H1 (cell line): ENCODE results near the gene ZNF385B. TPM values are rescaled to one million over a fixed set of nuclear protein-coding genes. Genes with fewer than 3 reads are reported as not detected.

Experiments
- CTCF ChIA-PET: fragments of 300-600 bp; sonication (Branson Sonifier 250); formaldehyde crosslinking; loops from one replicate; lab custom pipeline; 2021; ENCODE audit not compliant: partially characterized antibody; lab: Charles Lee
- POLR2A ChIA-PET: fragments of 300-600 bp; sonication (Branson Sonifier 250); formaldehyde crosslinking; loops from one replicate; lab custom pipeline; 2021; ENCODE audit warnings: inconsistent platforms; ENCODE audit not compliant: partially characterized antibody; lab: Charles Lee
- DNase-seq, 2 experiments: peaks; one replicate each; pipeline versions ENCODE4 v3.0.0 to v3.0.0-alpha.2; 2010 to 2022; ENCODE audit warnings: low spot score in 2 of 2, low read depth in 1 of 2, mixed read lengths in 1 of 2
- FAIRE-seq: peaks from 2 replicates; lab custom pipeline; 2011; peaks lifted over from hg19 to GRCh38; lab: Jason Lieb, UNC
- H2AFZ ChIP-seq: 2 replicates; pipeline ENCODE4 v1.8.1; 2012; ENCODE audit warnings: low read length, inconsistent platforms
- H2AK5ac ChIP-seq: 2 replicates; pipeline ENCODE4 v1.6.1; 2013; ENCODE audit warnings: low read depth, low read length
- H2BK120ac ChIP-seq: replicated peaks from 2 replicates; pipeline ENCODE3; 2013; ENCODE audit warnings: low read depth, low read length, inconsistent platforms
- H2BK12ac ChIP-seq: 2 replicates; pipeline ENCODE4 v1.6.1; 2013; ENCODE audit warnings: low read depth, low read length
- H2BK15ac ChIP-seq: 2 replicates; pipeline ENCODE4 v1.6.1; 2013; ENCODE audit warnings: low read length
- H2BK20ac ChIP-seq: 2 replicates; pipeline ENCODE4 v1.6.1; 2013; ENCODE audit warnings: low read length
- H2BK5ac ChIP-seq: 2 replicates; pipeline ENCODE4 v1.6.1; 2013; ENCODE audit warnings: low read depth, low read length
- H3K14ac ChIP-seq: 2 replicates; pipeline ENCODE4 v1.6.1; 2013; ENCODE audit warnings: inconsistent platforms; ENCODE audit not compliant: insufficient read length
- H3K18ac ChIP-seq: 2 replicates; pipeline ENCODE4 v1.6.1; 2013; ENCODE audit warnings: low read length; ENCODE audit errors: extremely low read depth
- H3K23ac ChIP-seq: 2 replicates; pipeline ENCODE4 v1.6.1; 2013; ENCODE audit warnings: inconsistent platforms; ENCODE audit not compliant: insufficient read length
- H3K23me2 ChIP-seq: 2 replicates; pipeline ENCODE4 v1.6.1; 2013; ENCODE audit warnings: low read depth, low read length
- H3K27ac ChIP-seq: 2 replicates; pipeline ENCODE4 v1.6.1; 2011; ENCODE audit warnings: low read depth, low read length, inconsistent platforms
- H3K27me3 ChIP-seq, 4 experiments: replicated peaks in 1 of 4; 1 replicate in 1 of 4; 2 replicates in 3 of 4; pipeline versions ENCODE4 v1.6.1 to v1.8.1; 2011 to 2013; ENCODE audit warnings: low read length in 3 of 4, mild to moderate bottlenecking in 3 of 4, inconsistent platforms in 2 of 4, mixed read lengths in 2 of 4, moderate library complexity in 1 of 4; ENCODE audit not compliant: control insufficient read depth in 3 of 4, insufficient read depth in 3 of 4; ENCODE audit errors: extremely low read depth in 1 of 4
- H3K36me3 ChIP-seq, 4 experiments: 2 replicates each; pipeline versions ENCODE4 v1.6.1 to v1.8.1; 2011 to 2013; ENCODE audit warnings: mild to moderate bottlenecking in 4 of 4, low read length in 3 of 4, moderate library complexity in 2 of 4, control low read depth in 1 of 4, inconsistent platforms in 1 of 4; ENCODE audit not compliant: insufficient read depth in 4 of 4, control insufficient read depth in 2 of 4
- H3K4ac ChIP-seq: replicated peaks from 2 replicates; pipeline ENCODE3; 2013; ENCODE audit warnings: low read length, low read depth, mixed read lengths, inconsistent platforms; ENCODE audit not compliant: insufficient read length
- H3K4me1 ChIP-seq, 4 experiments: replicated peaks in 1 of 4; 1 replicate in 1 of 4; 2 replicates in 3 of 4; pipeline versions ENCODE4 v1.6.1 to v1.8.1; 2011 to 2013; ENCODE audit warnings: low read length in 3 of 4, inconsistent platforms in 2 of 4, mixed read lengths in 1 of 4; ENCODE audit not compliant: insufficient read depth in 4 of 4, control insufficient read depth in 3 of 4
- H3K4me2 ChIP-seq, 2 experiments: 2 replicates each; pipeline versions ENCODE4 v1.6.1 to v1.8.1; 2011 to 2013; ENCODE audit warnings: low read depth in 2 of 2, low read length in 2 of 2, control low read depth in 1 of 2, inconsistent platforms in 1 of 2, mild to moderate bottlenecking in 1 of 2; ENCODE audit not compliant: insufficient read depth in 1 of 2
- H3K4me3 ChIP-seq, 4 experiments: fragments of 200-600, 300-600 bp in 1 of 4; sonication (generic), shearing (Covaris generic), sonication (Bioruptor Twin) in 1 of 4; 2 replicates each; pipeline versions ENCODE4 v1.5.1 to v1.8.1; 2011 to 2016; ENCODE audit warnings: low read length in 4 of 4, low read depth in 3 of 4, control low read depth in 2 of 4, inconsistent platforms in 2 of 4, mild to moderate bottlenecking in 2 of 4, mixed read lengths in 1 of 4, moderate library complexity in 1 of 4; ENCODE audit not compliant: insufficient read depth in 2 of 4; ENCODE audit errors: extremely low read depth in 1 of 4
- H3K56ac ChIP-seq: replicated peaks from 2 replicates; pipeline ENCODE3; 2013; ENCODE audit warnings: low read depth, mild to moderate bottlenecking, mixed read lengths, low read length, inconsistent platforms; ENCODE audit not compliant: insufficient read length
- H3K79me1 ChIP-seq: 2 replicates; pipeline ENCODE4 v1.6.1; 2013; ENCODE audit warnings: low read depth, low read length, control low read depth
- H3K79me2 ChIP-seq, 2 experiments: 2 replicates each; pipeline versions ENCODE4 v1.6.1 to v1.8.1; 2012 to 2013; ENCODE audit warnings: low read length in 2 of 2, mild to moderate bottlenecking in 2 of 2, inconsistent platforms in 1 of 2; ENCODE audit not compliant: insufficient read depth in 2 of 2, control insufficient read depth in 1 of 2
- H3K9ac ChIP-seq, 4 experiments: replicated peaks in 1 of 4; 1 replicate in 1 of 4; 2 replicates in 3 of 4; pipeline versions ENCODE4 v1.6.1 to v1.8.1; 2011 to 2013; ENCODE audit warnings: low read depth in 3 of 4, low read length in 3 of 4, control low read depth in 2 of 4, mild to moderate bottlenecking in 2 of 4, moderate library complexity in 2 of 4, inconsistent platforms in 1 of 4; ENCODE audit errors: extremely low read depth in 1 of 4
- H3K9me3 ChIP-seq, 2 experiments: 2 replicates each; pipeline versions ENCODE4 v1.6.1 to v1.8.1; 2012 to 2013; ENCODE audit warnings: mild to moderate bottlenecking in 2 of 2, moderate library complexity in 2 of 2, control low read depth in 1 of 2, inconsistent platforms in 1 of 2, low read depth in 1 of 2, low read length in 1 of 2, mixed read lengths in 1 of 2; ENCODE audit not compliant: insufficient read depth in 2 of 2
- H4K20me1 ChIP-seq, 2 experiments: replicated peaks in 1 of 2; 2 replicates each; pipeline versions ENCODE3 to v1.8.1; 2011 to 2013; ENCODE audit warnings: inconsistent platforms in 2 of 2, low read length in 2 of 2, mild to moderate bottlenecking in 1 of 2; ENCODE audit not compliant: insufficient read depth in 2 of 2, control insufficient read depth in 1 of 2
- H4K5ac ChIP-seq: 2 replicates; pipeline ENCODE4 v1.6.1; 2013; ENCODE audit warnings: low read length, low read depth, mixed read lengths, inconsistent platforms; ENCODE audit not compliant: insufficient read length
- H4K8ac ChIP-seq: 2 replicates; pipeline ENCODE4 v1.8.0; 2013; ENCODE audit warnings: mild to moderate bottlenecking, moderate library complexity, low read length, inconsistent platforms; ENCODE audit not compliant: insufficient read depth; ENCODE audit errors: extremely low read depth
- H4K91ac ChIP-seq: replicated peaks from 2 replicates; pipeline ENCODE3; 2013; ENCODE audit warnings: low read length, mixed read lengths, inconsistent platforms; ENCODE audit not compliant: insufficient read length
- ATF3 ChIP-seq: IDR thresholded peaks from 2 replicates; pipeline ENCODE4 v1.6.1; 2011; ENCODE audit warnings: low read depth, mild to moderate bottlenecking, low read length; ENCODE audit not compliant: insufficient read depth
- BCL11A ChIP-seq, 2 experiments: IDR thresholded peaks; one replicate each; pipeline ENCODE4 v1.6.1; 2011; ENCODE audit warnings: low read depth in 2 of 2, low read length in 2 of 2, mild to moderate bottlenecking in 2 of 2
- BRCA1 ChIP-seq: IDR thresholded peaks from 2 replicates; pipeline ENCODE4 v1.6.1; 2012; ENCODE audit warnings: low read depth, low read length, improper control_type of control experiment
- CEBPB ChIP-seq: IDR thresholded peaks from 2 replicates; pipeline ENCODE4 v1.6.1; 2012; ENCODE audit warnings: low read depth, low read length
- HDAC2 ChIP-seq, 2 experiments: fragments of 300-600 bp in 1 of 2; sonication (generic) in 1 of 2; IDR thresholded peaks; 2 replicates each; pipeline ENCODE4 v1.6.1; 2011 to 2012; ENCODE audit warnings: low read depth in 2 of 2, low read length in 2 of 2, mild to moderate bottlenecking in 2 of 2, moderate library complexity in 2 of 2, borderline replicate concordance in 1 of 2, inconsistent platforms in 1 of 2
- KDM1A ChIP-seq: fragments of 200-600, 300-600 bp; sonication (generic); IDR thresholded peaks from 2 replicates; pipeline ENCODE4 v1.7.1; 2016; ENCODE audit warnings: mild to moderate bottlenecking, low read length, borderline replicate concordance
- NRF1 ChIP-seq: IDR thresholded peaks from 2 replicates; pipeline ENCODE4 v1.6.1; 2011; ENCODE audit warnings: mild to moderate bottlenecking, low read depth, low read length, improper control_type of control experiment
- PHF8 ChIP-seq: fragments of 200-600 bp; sonication (generic); conservative IDR thresholded peaks from 2 replicates; pipeline ENCODE4 v1.7.1; 2012; ENCODE audit warnings: low read depth, mild to moderate bottlenecking, inconsistent platforms, low read length, moderate library complexity
- RNF2 ChIP-seq: fragments of 200-900, 300-1000 bp; sonication (generic); IDR thresholded peaks from 2 replicates; pipeline ENCODE4 v1.7.1; 2016; ENCODE audit warnings: borderline replicate concordance, low read depth, mild to moderate bottlenecking, antibody characterized with exemption, low read length; ENCODE audit not compliant: poor library complexity, severe bottlenecking; ENCODE audit errors: missing control alignments
- SAP30 ChIP-seq: fragments of 300-600 bp; sonication (generic); IDR thresholded peaks from 2 replicates; pipeline ENCODE4 v1.7.1; 2012; ENCODE audit warnings: low read length, moderate library complexity, mild to moderate bottlenecking, inconsistent platforms; ENCODE audit not compliant: insufficient read depth, insufficient replicate concordance
- SUZ12 ChIP-seq: fragments of 200-600 bp; sonication (generic); IDR thresholded peaks from 2 replicates; pipeline ENCODE4 v1.6.1; 2012; ENCODE audit warnings: mild to moderate bottlenecking, inconsistent platforms, low read length, moderate library complexity, mixed read lengths
- ZNF274 ChIP-seq: IDR thresholded peaks from 2 replicates; pipeline ENCODE4 v1.7.0; 2012; ENCODE audit warnings: low read length, borderline replicate concordance; ENCODE audit errors: extremely low read depth
- WGBS, 2 experiments: shearing (Covaris generic) in 1 of 2; methylation state at CpG; one replicate each; pipeline versions ENCODE4 v1.1.6 to v1.1.7; 2013 to 2015; ENCODE audit warnings: low lambda C conversion rate in 2 of 2, mixed read lengths in 2 of 2, inconsistent platforms in 1 of 2, low coverage in 1 of 2, missing lambda C conversion rate in 1 of 2; ENCODE audit not compliant: insufficient replicate concordance in 2 of 2, insufficient coverage in 1 of 2, insufficient read length in 1 of 2; ENCODE audit errors: extremely low coverage in 1 of 2, missing lambda C conversion rate in 1 of 2; 5-methylcytosine and 5-hydroxymethylcytosine counted together
- polyA plus RNA-seq, 7 experiments: library from polyadenylated mRNA; depleted of rRNA in 3 of 7; stranded (reverse) in 5 of 7; unstranded in 2 of 7; fragments of >200 nt in 5 of 7; fragments of 200-250 nt in 2 of 7; gene quantifications; 1 replicate in 5 of 7; 2 replicates in 1 of 7; 4 replicates in 1 of 7; pipeline versions ENCODE4 v1.2.1 to v1.2.3, GENCODE V29; 2011 to 2013; ENCODE audit warnings: missing spikeins in 2 of 7, mixed read lengths in 2 of 7
- total RNA-seq: library from RNA; stranded (reverse); fragmentation: NEBNext Ultra II Directional; extraction: Animal tissue kit (Norgen Biotek cat#: 25700); gene quantifications from 2 replicates; pipeline ENCODE4 v1.2.1, GENCODE V29; 2021

The ZNF385B gene
- total and polyA plus RNA-seq, 2 of the 8 experiments (the other 6 are each of a cell fraction or from before 2014, with no cell fraction given) = 1.1 to 3.7 TPM

GRCh38 chr2:179614121-179614520 lies 247.3 kb downstream of the ZNF385B start:
- no peaks in the 10 kb centered on the region for H3K23me2 ChIP-seq
- no peak overlapping the region for H2AK5ac ChIP-seq
- 91% methylated on average over 3 of the region's 3 CpGs; no CpG with 5 or more reads in 1 of the 2 experiments for WGBS, 2 experiments
- no peak overlapping the region for H3K4ac ChIP-seq
- no peak overlapping the region for H4K91ac ChIP-seq
- H2BK20ac ChIP-seq = no peak overlapping the region
- no peak overlapping the region for H3K4me2 ChIP-seq
- no peaks in the 10 kb centered on the region for H3K27me3 ChIP-seq
- H3K9ac ChIP-seq = no peak overlapping the region
- H3K4me1 ChIP-seq = no peaks in the 10 kb centered on the region
- ChIA-PET CTCF (interaction anchor here (1.3 to 2.7 kb wide), 2 partner anchors 19 to 192 kb away, joined by 3 to 7 read pairs; no protein-coding TSS in a partner anchor), POLR2A (no interaction called here)
- no peaks in the 10 kb centered on the region for H3K9me3 ChIP-seq
- no peak overlapping the region for H3K23ac ChIP-seq
- H2BK12ac ChIP-seq = no peak overlapping the region
- H3K36me3 ChIP-seq = no peaks in the 10 kb centered on the region
- no peak overlapping the region for H3K18ac ChIP-seq
- DNase-seq (no peak), FAIRE-seq (no peak)
- no peak overlapping the region for H3K4me3 ChIP-seq
- H4K5ac ChIP-seq = no peak overlapping the region
- H4K8ac ChIP-seq = no peak overlapping the region
- H3K14ac ChIP-seq = no peak overlapping the region
- no peaks in the 10 kb centered on the region for H3K79me1 ChIP-seq
- H2BK120ac ChIP-seq = no peak overlapping the region
- no peak overlapping the region for H2AFZ ChIP-seq
- no peak overlapping the region for H2BK15ac ChIP-seq
- H2BK5ac ChIP-seq = no peak overlapping the region
- no peak overlapping the region for H3K56ac ChIP-seq
- no peaks in the 10 kb centered on the region for H4K20me1 ChIP-seq
- H3K79me2 ChIP-seq = no peaks in the 10 kb centered on the region
- H3K27ac ChIP-seq = no peak overlapping the region
- TF ChIP-seq SUZ12 (no peak), NRF1 (no peak), RNF2 (no peak), ATF3 (no peak), CEBPB (no peak), HDAC2 (IDR thresholded peaks at IDR 0.05; ENCODE audit: borderline replicate concordance in 1 of 2, low read depth in 2 of 2, low read length in 2 of 2) (no peak), BCL11A (IDR thresholded peaks at IDR 0.05; ENCODE audit: low read depth in 2 of 2, low read length in 2 of 2) (no peak), KDM1A (no peak), ZNF274 (no peak), PHF8 (no peak), BRCA1 (no peak), SAP30 (no peak)
